HTERT RPE-1 (cell line): Measurements from ENCODE around the gene PPFIBP1.

Source experiments
- in situ Hi-C: fragments of 300-500 bp; cut with MboI; formaldehyde crosslinking; loops from 4 replicates; pipeline ENCODE4 v1.14.3; 2020; ENCODE audit warnings: low sequenced_read_pairs

The PPFIBP1 gene

GRCh38 chr12:27511723-27512045 lies 12.3 kb upstream of the PPFIBP1 start:
- in situ Hi-C loops, result no loop called here

GRCh38 chr12:27513155-27513824 lies 10.7 kb upstream of the PPFIBP1 start:
- in situ Hi-C loops, result no loop called here

- in situ Hi-C loops, result no loop called here
Observed at GRCh38 chr12:27515671-27516070, 8.3 kb upstream of the PPFIBP1 start.

GRCh38 chr12:27516625-27517024 lies 7.4 kb upstream of the PPFIBP1 start:
- in situ Hi-C loops, result no loop called here

- in situ Hi-C loops, result no loop called here
Observed at GRCh38 chr12:27517546-27517945, 6.5 kb upstream of the PPFIBP1 start.

GRCh38 chr12:27517961-27518665 lies 5.9 kb upstream of the PPFIBP1 start:
- in situ Hi-C loops, result no loop called here

GRCh38 chr12:27521066-27521465 lies 2.9 kb upstream of the PPFIBP1 start:
- in situ Hi-C loops, result no loop called here

- in situ Hi-C loops, result no loop called here
Observed at GRCh38 chr12:27521981-27522380, 2.0 kb upstream of the PPFIBP1 start.

- in situ Hi-C loops, result no loop called here
Observed at GRCh38 chr12:27523305-27523641, 733 bp upstream of the PPFIBP1 start.

GRCh38 chr12:27524494-27524835 lies 459 bp downstream of the PPFIBP1 start:
- in situ Hi-C loops, result no loop called here

- in situ Hi-C loops, result no loop called here
Observed at GRCh38 chr12:27524839-27525753, 1.1 kb downstream of the PPFIBP1 start.

- in situ Hi-C loops, result no loop called here
Observed at GRCh38 chr12:27527512-27527911, 3.5 kb downstream of the PPFIBP1 start.

- in situ Hi-C loops, result no loop called here
Observed at GRCh38 chr12:27528788-27529187, 4.8 kb downstream of the PPFIBP1 start.

GRCh38 chr12:27530157-27530922 lies 6.3 kb downstream of the PPFIBP1 start:
- in situ Hi-C loops, result no loop called here

GRCh38 chr12:27531896-27532295 lies 7.9 kb downstream of the PPFIBP1 start:
- in situ Hi-C loops, result no loop called here

GRCh38 chr12:27534060-27534764 lies 10.2 kb downstream of the PPFIBP1 start:
- in situ Hi-C loops, result no loop called here

- in situ Hi-C loops, result no loop called here
Observed at GRCh38 chr12:27534765-27535161, 10.8 kb downstream of the PPFIBP1 start.

GRCh38 chr12:27535318-27535717 lies 11.3 kb downstream of the PPFIBP1 start:
- in situ Hi-C loops, result no loop called here

- in situ Hi-C loops, result no loop called here
Observed at GRCh38 chr12:27537855-27538675, 14.1 kb downstream of the PPFIBP1 start.

- in situ Hi-C loops, result no loop called here
Observed at GRCh38 chr12:27539191-27539631, 15.2 kb downstream of the PPFIBP1 start.
